Spleen (tissue), 11 donors: ENCODE data around the gene SEMA4C. TPM values are rescaled to one million over a fixed set of nuclear protein-coding genes. Genes with fewer than 3 reads are reported as not detected.
A peak's percentile ranks its signal among the peaks of the same experiment; 100 is the strongest.

Experiments used
- DNase-seq: peaks from one replicate; pipeline ENCODE4 v3.0.0-alpha.2; 2020
- H3K27ac ChIP-seq, 8 donors: fragments of 200-600 bp; sonication (generic) in 7 of 8; 1 replicate in 4 of 8; 2 replicates in 4 of 8; pipeline versions ENCODE4 v1.5.0 to v1.8.0; 2016 to 2021; ENCODE audit warnings: inconsistent platforms in 4 of 8, mild to moderate bottlenecking in 4 of 8, moderate library complexity in 1 of 8
- H3K27me3 ChIP-seq, 7 donors: fragments of 200-600 bp; sonication (generic) in 6 of 7; replicated peaks in 1 of 7; 1 replicate in 4 of 7; 2 replicates in 3 of 7; pipeline versions ENCODE4 v1.5.0 to v1.8.0; 2016 to 2021; ENCODE audit warnings: inconsistent platforms in 3 of 7, mild to moderate bottlenecking in 1 of 7
- H3K36me3 ChIP-seq, 6 donors: fragments of 200-600 bp; sonication (generic) in 5 of 6; 1 replicate in 4 of 6; 2 replicates in 2 of 6; pipeline versions ENCODE4 v1.5.0 to v1.8.0; 2016 to 2021; ENCODE audit warnings: inconsistent platforms in 2 of 6
- H3K4me1 ChIP-seq, 6 donors: fragments of 200-600 bp; sonication (generic) in 5 of 6; 1 replicate in 3 of 6; 2 replicates in 3 of 6; pipeline versions ENCODE4 v1.5.0 to v1.8.0; 2016 to 2021; ENCODE audit warnings: inconsistent platforms in 3 of 6
- H3K4me3 ChIP-seq, 8 donors: fragments of 200-600 bp; sonication (generic) in 7 of 8; 1 replicate in 4 of 8; 2 replicates in 4 of 8; pipeline versions ENCODE4 v1.5.0 to v1.8.0; 2016 to 2021; ENCODE audit warnings: inconsistent platforms in 4 of 8, mild to moderate bottlenecking in 4 of 8, moderate library complexity in 2 of 8
- H3K9me3 ChIP-seq, 8 donors: fragments of 200-600 bp; sonication (generic) in 7 of 8; 1 replicate in 4 of 8; 2 replicates in 4 of 8; pipeline versions ENCODE4 v1.5.0 to v1.8.0; 2016 to 2021; ENCODE audit warnings: inconsistent platforms in 4 of 8
- CTCF ChIP-seq, 11 experiments: fragments of 200-600 bp in 7 of 11; fragments of 450-650 bp in 4 of 11; sonication (generic) in 4 of 11; IDR thresholded peaks in 8 of 11; conservative IDR thresholded peaks in 3 of 11; 1 replicate in 7 of 11; 2 replicates in 4 of 11; pipeline versions ENCODE4 v1.4.0 to v1.8.0; 2016 to 2021; ENCODE audit warnings: antibody characterized with exemption in 11 of 11, inconsistent platforms in 4 of 11, mild to moderate bottlenecking in 1 of 11
- POLR2A ChIP-seq, 3 donors: fragments of 450-650 bp; IDR thresholded peaks; one replicate each; pipeline ENCODE4 v1.5.1; 2017; ENCODE audit warnings: antibody characterized with exemption in 3 of 3, mild to moderate bottlenecking in 1 of 3
- POLR2AphosphoS5 ChIP-seq, 3 donors: sonication (generic); formaldehyde crosslinking; IDR thresholded peaks; one replicate each; pipeline ENCODE4 v1.5.1; 2017; ENCODE audit warnings: antibody characterized with exemption in 3 of 3
- WGBS, 5 donors: extraction: QIAGEN DNeasy Blood & Tissue Kit in 3 of 5; methylation state at CpG; one replicate each; pipeline versions ENCODE4 v1.1.5 to v1.1.7; 2013 to 2018; 5-methylcytosine and 5-hydroxymethylcytosine counted together
- intact Hi-C: fragments of 100-400 bp; cut with DNase I; formaldehyde crosslinking; loops from one replicate; pipeline ENCODE4 v1.15.0; 2023; ENCODE audit warnings: low total_unique reads
- polyA plus RNA-seq, 3 donors: library from polyadenylated mRNA; stranded (reverse); fragments of 200-250 nt; gene quantifications; one replicate each; pipeline ENCODE4 v1.2.1, GENCODE V29; 2013
- total RNA-seq, 7 donors: library from RNA; depleted of rRNA in 3 of 7; stranded (reverse); fragments of >200 nt in 3 of 7; fragmentation: NEBNext Ultra II Directional in 4 of 7; extraction: Animal tissue kit (Norgen Biotek cat#: 25700) in 4 of 7; gene quantifications; one replicate each; pipeline versions ENCODE4 v1.1.0 to v1.2.1, GENCODE V29; 2016 to 2021
- donor health status: healthy with polysubstance abuse.
- donor health status: DM: no; HTN: no; CAD: no; lungs with moderate emphysema.
- donor health status: DM: no; HTN: no; CAD: no.
- donor health status: Bipolar disorder and iron deficiency.
- donor health status: healthy.
- donor health status: DM: no; HTN: no; CAD: no.
- donor health status: DM: yes; HTN: yes; CAD: no.

The SEMA4C gene
- total and polyA plus RNA-seq, 10 donors = 6.1 to 205 (median 68.1) TPM

- 92 to 95% (median 94%) methylated on average over 13 to 16 of the region's 16 CpGs for WGBS, 5 donors
- no peaks in the 10 kb centered on the region for H3K9me3 ChIP-seq
- peaks cover 27 to 75% (median 45%) of the 10 kb centered on the region in 6 donors for H3K4me1 ChIP-seq
- intact Hi-C loops = no loop called here
- no peak overlapping the region for H3K27ac ChIP-seq
- DNase-seq = no peak
- H3K27me3 ChIP-seq = no peaks in the 10 kb centered on the region
- peaks cover 0 to 4% (median 0%) of the 10 kb centered on the region in 6 donors for H3K36me3 ChIP-seq
- TF ChIP-seq POLR2A (IDR thresholded peaks at IDR 0.05) (no peak), CTCF (IDR thresholded peaks at IDR 0.05 in 8 of 11, conservative IDR thresholded peaks at IDR 0.05 in 3 of 11) (no peak), POLR2AphosphoS5 (IDR thresholded peaks at IDR 0.05) (no peak)
- H3K4me3 ChIP-seq = no peak overlapping the region
These were observed 23.6 kb upstream of the SEMA4C start for GRCh38 chr2:96893289-96894150.

GRCh38 chr2:96891591-96892333 lies 21.9 kb upstream of the SEMA4C start:
- WGBS, 5 donors = 64 to 70% (median 67%) methylated on average over 11 of the region's 11 CpGs
- Histone ChIP-seq H3K27ac (peak overlapping the region in 4 of 8 donors; percentile 20 to 52 (median 28)), H3K9me3 (no peaks in the 10 kb centered on the region), H3K4me3 (no peak overlapping the region), H3K36me3 (peaks cover 0 to 4% (median 0%) of the 10 kb centered on the region in 6 donors), H3K27me3 (no peaks in the 10 kb centered on the region), H3K4me1 (peaks cover 35 to 75% (median 52%) of the 10 kb centered on the region in 6 donors)
- peak in 2 of 3 donors; percentile 35 to 62 for TF ChIP-seq POLR2AphosphoS5 (IDR thresholded peaks at IDR 0.05)
- TF ChIP-seq POLR2A (IDR thresholded peaks at IDR 0.05) = no peak
- TF ChIP-seq CTCF (IDR thresholded peaks at IDR 0.05 in 8 of 11, conservative IDR thresholded peaks at IDR 0.05 in 3 of 11) = no peak
- DNase-seq = no peak
- intact Hi-C loops = no loop called here

GRCh38 chr2:96890726-96891385 lies 21.0 kb upstream of the SEMA4C start:
- H3K27ac ChIP-seq = peak overlapping the region in 5 of 8 donors; percentile 6 to 52 (median 18)
- DNase-seq = no peak
- TF ChIP-seq CTCF (IDR thresholded peaks at IDR 0.05 in 8 of 11, conservative IDR thresholded peaks at IDR 0.05 in 3 of 11) (no peak), POLR2A (IDR thresholded peaks at IDR 0.05) (no peak)
- no peaks in the 10 kb centered on the region for H3K9me3 ChIP-seq
- H3K4me3 ChIP-seq = no peak overlapping the region
- intact Hi-C loops = no loop called here
- H3K4me1 ChIP-seq = peaks cover 40 to 75% (median 53%) of the 10 kb centered on the region in 6 donors
- H3K36me3 ChIP-seq = peaks cover 0 to 4% (median 0%) of the 10 kb centered on the region in 6 donors
- H3K27me3 ChIP-seq = no peaks in the 10 kb centered on the region
- 61 to 78% (median 72%) methylated on average over 6 of the region's 6 CpGs for WGBS, 5 donors
